GM18499 (cell line): ENCODE results near the gene ZBTB7A.
"Not testable (repeated sequence)": the region's sequence is repeated elsewhere in the genome, so short reads cannot be mapped to it uniquely, and the experiment has no call there.

Source experiments
- ATAC-seq: cut with Tn5 transposase; IDR thresholded peaks from one replicate; pipeline ENCODE4 v1.9.1; 2021; ENCODE audit warnings: moderate number of reproducible peaks; ENCODE audit not compliant: insufficient read depth, unreplicated experiment

The ZBTB7A gene

GRCh38 chr19:4000798-4001197, 65.9 kb downstream of the ZBTB7A start:
- ATAC-seq = not testable (repeated sequence)

- not testable (repeated sequence) for ATAC-seq
These were observed 67.9 kb downstream of the ZBTB7A start for GRCh38 chr19:3998667-3999412.

GRCh38 chr19:3995607-3996006, 71.1 kb downstream of the ZBTB7A start:
- ATAC-seq = no peak
